ENCODE measurements around the gene NUFIP2. TPM values are rescaled to one million over a fixed set of nuclear protein-coding genes. Genes with fewer than 3 reads are reported as not detected.

The NUFIP2 gene, protein sequence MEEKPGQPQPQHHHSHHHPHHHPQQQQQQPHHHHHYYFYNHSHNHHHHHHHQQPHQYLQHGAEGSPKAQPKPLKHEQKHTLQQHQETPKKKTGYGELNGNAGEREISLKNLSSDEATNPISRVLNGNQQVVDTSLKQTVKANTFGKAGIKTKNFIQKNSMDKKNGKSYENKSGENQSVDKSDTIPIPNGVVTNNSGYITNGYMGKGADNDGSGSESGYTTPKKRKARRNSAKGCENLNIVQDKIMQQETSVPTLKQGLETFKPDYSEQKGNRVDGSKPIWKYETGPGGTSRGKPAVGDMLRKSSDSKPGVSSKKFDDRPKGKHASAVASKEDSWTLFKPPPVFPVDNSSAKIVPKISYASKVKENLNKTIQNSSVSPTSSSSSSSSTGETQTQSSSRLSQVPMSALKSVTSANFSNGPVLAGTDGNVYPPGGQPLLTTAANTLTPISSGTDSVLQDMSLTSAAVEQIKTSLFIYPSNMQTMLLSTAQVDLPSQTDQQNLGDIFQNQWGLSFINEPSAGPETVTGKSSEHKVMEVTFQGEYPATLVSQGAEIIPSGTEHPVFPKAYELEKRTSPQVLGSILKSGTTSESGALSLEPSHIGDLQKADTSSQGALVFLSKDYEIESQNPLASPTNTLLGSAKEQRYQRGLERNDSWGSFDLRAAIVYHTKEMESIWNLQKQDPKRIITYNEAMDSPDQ
- 10 to 100 TPM; 62.3 to 65.7 TPM for total RNA-seq

DNA sequence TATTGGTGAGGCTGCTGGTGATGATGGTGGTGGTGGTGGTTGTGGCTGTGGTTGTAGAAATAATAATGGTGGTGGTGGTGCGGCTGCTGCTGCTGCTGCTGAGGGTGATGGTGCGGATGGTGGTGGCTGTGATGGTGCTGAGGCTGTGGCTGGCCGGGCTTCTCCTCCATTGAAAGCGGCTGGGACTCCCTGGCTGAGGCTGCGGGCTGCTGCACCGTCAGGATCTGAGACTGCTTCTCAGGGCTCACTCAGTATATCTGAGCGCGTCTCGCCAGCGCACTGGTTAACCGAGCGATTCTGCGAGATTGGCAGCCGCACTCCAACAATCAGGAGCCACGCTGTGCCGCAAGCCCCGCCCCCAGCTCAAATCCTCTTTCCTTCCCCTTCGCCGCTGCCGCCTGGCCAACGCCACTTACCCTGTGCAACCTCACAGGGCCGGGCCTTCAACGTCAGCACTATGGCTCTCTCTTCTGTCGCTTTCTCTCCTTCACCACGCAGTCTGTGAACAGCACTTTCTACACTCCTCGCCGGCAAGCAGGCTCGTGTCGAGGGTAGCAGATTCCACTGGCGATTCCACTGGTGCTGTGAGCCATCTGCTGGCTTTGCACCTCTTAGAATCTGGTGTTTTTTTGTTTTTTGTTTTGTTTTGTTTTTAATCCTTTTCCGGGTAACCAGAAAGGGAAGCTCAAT is at the start of gene NUFIP2:
TSS of gene NUFIP2 (minus strand) at position 259 of the 690 bp plus-strand sequence. CDS start at position 170, 89 bp downstream.

DNA sequence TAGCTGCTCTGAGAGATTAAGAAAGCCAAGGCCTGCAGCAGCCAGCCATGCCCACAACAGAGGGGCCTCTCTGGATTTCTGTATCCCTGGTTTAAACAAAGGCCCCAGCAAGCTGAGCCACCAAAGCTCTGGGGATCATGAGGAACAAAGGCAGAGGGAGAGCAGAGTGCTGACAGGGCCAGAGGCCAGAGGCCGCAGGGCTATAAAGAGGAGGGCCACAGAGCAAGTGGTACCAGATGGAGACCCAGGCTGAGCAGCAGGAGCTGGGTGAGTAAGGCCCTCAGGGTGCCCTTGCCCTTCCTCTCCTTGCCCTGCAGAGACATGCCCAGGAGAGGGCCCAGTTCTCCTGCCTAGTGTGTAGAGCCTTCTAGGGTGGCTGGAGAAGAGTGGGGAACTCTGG is 47.3 kb downstream of the NUFIP2 start, which contains the start of gene CRYBA1:
TSS of gene CRYBA1 (plus strand) at position 232 of the 400 bp plus-strand sequence. CDS start at position 237, 5 bp downstream.

Other genes with a start within 250 kb of the NUFIP2 start
- 100 to 1,000 TPM in 1 of 2 experiments, 10 to 100 TPM in 1; 90.6 to 108 TPM for gene MYO18A, start 113.8 kb downstream of the NUFIP2 start, total RNA-seq
- not detected for gene CRYBA1, start 47.3 kb downstream of the NUFIP2 start, total RNA-seq
- 10 to 100 TPM; 48.8 to 52.7 TPM for gene TAOK1, start 96.2 kb upstream of the NUFIP2 start, total RNA-seq

Data from activated naive CD4-positive, alpha-beta T cell treated with anti-CD3 and anti-CD28 coated beads, Interleukin-2, amount 10 ng/mL, durations not matched to agents 5 hours and 36 hours (primary cell).